NCI-H226 (cell line): Measurements from ENCODE around the gene IGSF5.
"Not testable (repeated sequence)": the region's sequence is repeated elsewhere in the genome, so short reads cannot be mapped to it uniquely, and the experiment has no call there.

Source experiments
- DNase-seq: peaks from one replicate; pipeline ENCODE4 v3.0.0-alpha.2; 2015

The IGSF5 gene

DNA sequence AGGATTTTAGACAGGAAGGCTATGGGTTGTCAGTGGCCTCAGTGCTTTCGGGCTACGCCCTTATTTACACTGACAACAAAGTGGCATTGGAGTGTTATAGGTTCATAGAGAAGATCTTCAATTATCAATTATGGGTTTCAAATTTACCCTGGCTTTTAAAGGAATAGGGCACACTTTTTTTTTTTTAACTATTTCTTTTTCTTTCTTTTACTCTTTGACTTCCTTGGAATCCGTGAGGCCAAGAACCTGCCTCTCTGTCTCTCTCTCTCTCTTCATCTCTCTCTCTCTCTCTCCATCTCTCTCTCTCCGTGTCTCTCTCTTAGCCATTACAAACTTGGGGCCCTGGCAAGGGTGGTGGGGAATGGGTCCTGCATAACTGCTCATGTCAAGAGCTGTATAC, at the start of gene IGSF5:
IGSF5 (plus strand) TSS at position 301 of the 400 bp plus-strand sequence. CDS start 327 bp downstream, outside the sequence.
- not testable (repeated sequence) for DNase-seq

DNA sequence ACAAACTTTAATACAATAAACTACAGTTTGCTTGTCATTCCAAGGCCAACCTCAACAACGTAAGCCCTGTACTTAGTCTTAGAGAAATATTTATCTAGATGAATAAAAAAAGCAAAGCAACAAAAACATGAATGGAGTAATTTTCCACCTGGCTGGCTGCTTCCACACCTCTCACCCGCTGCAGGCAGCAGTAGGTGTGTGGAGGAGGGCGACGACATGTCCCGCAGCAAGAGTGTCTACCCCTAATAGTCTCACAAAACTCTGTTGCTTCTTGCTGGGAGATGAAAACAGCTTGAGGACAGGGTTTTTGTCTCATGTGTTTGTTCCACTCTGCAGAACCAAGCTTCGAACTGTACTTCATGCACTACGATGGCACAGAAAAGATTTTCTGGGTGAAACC, 48.8 kb upstream of the IGSF5 start:
- no peak for DNase-seq

DNA sequence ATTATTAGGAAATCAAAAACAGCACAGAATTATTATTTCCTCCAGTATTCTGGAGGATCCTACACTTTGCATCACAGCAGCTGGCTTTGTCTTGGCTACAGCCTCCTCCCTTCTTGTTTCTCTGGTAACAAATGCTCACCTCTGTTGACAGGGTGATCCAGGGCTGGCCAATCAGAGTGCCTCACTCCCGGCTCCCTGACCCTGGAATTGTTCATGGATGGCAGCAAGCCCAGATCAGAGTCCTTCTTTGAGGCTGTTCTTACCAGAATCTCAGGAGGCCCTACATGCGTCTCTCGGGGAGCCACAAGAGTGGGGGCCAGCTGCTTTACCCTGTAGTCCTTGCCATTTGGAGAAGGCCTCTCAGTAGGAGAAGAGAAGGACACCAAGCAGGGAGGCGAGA, 48.4 kb upstream of the IGSF5 start:
- DNase-seq = no peak

DNA sequence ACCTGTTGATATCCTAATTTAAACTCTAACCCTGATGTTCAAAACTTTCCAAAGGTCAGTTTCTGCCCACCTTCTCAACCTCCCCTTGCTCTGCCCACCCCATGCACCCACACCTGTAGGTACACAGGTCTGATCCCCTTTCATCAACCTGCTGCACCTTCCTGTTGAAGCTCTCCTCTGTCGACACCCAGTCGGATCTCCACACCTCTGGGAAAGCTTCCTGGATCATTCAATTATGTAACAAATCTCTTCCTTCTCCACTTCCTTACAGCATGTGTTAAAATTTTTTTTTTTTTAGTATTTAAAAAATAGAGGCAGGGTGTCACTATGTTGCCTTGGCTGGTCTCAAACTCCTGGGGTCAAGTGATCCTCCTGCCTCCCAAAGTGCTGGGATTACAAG, 44.7 kb upstream of the IGSF5 start:
- no peak for DNase-seq

DNA sequence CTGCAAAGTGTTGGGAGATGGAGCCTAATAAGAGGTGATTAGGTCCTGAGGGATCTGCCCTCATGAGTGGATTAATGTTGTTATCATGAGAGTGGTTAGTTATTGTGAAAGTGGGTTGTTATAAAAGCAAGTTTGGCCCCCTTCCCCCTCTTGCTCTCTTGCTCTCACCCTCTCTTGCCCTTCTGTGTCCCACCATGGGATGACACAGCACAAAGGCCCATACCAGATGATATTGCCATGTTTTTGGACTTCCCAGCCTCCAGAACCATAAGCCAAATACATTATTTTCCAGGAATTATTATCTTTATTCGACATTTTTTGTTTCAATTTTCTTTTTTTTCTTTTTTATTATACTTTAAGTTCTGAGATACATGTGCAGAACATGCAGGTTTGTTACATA, 41.4 kb upstream of the IGSF5 start:
- DNase-seq = no peak

DNA sequence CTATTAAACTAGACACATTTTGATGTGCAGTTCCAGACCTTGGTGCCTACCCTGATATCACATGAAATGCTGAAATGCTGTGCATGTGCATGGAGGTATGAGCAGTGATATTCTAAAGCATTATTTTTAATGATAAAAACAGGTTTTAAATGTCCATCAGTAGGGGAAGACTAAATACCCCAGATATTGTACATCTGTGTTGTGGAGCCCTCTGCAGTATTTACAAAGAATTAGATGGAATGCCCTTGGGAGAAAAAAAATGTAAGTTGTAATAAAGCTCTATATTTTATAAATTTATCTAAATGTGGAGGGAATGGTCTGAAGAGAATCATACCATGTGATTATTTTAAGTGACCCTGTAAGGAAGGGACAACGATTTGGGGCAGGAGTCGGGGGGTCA, 39.1 kb upstream of the IGSF5 start:
- DNase-seq = no peak

DNA sequence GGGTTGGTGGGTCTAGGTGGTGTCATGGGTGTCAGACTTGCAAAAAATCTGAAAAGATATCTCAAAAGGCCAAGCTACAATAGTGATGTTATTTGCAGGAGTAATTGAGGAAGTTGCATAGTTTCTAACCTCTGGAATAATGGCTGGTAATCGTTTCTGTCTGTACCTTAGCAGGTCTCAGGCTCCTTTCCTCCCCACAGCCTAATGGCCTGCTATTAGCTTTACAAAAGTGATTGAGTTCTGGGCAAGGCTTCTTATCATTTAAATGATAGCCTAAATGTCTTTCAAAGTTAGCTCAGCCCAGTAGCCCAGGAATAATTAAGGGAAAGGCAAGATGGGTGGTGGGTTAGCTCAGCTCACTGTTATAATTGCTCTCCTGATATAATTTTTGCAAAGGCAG, 37.7 kb upstream of the IGSF5 start:
- no peak for DNase-seq

DNA sequence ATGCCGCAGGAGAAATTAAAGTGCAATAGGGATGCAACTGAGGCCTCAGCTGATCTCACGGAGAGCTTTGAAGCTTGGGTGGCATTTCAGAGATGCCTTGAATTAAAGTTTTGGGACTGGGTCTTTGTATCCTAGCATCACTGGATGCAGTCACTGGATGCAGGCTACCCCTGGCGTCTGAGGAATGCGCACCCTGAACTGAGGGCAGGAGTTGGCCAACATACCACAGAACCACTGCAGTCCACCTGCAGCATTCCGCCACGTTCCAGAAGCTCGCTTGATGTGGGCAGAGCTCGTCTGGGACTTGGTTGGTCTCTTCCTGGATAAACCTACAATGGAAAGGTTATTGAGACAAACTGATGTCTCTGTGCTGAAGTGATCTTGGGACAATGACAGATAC, 34.1 kb upstream of the IGSF5 start:
- no peak for DNase-seq

DNA sequence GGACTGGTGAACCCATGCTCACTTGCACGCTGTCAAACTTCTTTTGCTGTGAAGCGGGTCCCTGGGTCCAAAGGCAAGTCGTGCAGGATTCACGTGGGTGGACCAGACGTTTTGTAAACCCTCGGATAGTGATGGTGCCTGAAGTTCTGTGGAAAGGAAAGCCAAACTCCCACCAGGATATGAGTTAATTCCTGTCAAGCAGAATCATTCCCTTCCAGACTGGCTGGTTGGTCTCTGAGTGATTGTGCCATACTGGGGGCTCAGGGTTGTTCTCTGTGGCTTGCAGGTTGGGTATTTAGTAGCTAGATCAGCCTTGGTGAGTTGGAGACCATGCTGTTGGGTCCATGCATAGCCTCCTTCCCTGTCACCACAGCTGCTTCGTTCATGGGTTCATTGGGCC, 32.7 kb upstream of the IGSF5 start:
- no peak for DNase-seq

DNA sequence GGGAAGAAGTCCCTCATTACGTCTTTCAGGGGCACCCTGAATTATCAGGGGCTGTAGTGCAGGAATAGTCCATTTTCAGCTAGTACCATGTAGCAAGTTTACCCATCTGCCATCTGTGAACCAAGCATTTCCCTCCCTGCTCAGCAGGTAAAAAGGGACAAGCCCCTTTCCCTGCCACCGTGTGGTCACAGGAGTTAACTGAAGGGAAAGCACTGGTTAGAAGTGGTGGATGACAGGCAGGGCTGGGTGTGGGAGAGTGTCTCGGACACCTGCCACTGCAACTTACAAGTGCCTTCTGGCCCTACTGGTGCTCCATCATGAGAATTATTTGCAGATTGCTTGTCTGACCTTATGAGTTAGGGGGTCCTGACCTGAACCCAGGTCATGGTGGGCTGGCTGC, 32.0 kb upstream of the IGSF5 start:
- no peak for DNase-seq

DNA sequence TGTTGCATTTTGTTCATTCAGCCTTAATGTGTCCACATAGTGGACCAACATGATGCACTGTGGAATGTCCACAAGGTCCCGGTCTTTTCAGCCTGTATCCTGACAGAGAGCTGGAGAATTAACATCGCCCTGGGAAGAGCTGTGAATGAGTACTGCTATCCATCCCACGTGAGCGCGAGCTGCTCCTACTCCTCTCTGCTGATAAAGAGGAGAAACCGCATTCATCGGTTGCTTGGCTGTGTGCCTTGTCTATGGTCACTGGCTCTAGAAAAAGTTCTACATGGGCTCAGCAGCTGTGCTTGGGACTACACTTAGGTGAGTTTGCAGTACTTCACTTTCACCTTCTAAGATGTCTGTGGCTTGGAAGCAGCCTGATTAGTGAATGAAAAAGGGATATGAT, 31.1 kb upstream of the IGSF5 start:
- DNase-seq = no peak

DNA sequence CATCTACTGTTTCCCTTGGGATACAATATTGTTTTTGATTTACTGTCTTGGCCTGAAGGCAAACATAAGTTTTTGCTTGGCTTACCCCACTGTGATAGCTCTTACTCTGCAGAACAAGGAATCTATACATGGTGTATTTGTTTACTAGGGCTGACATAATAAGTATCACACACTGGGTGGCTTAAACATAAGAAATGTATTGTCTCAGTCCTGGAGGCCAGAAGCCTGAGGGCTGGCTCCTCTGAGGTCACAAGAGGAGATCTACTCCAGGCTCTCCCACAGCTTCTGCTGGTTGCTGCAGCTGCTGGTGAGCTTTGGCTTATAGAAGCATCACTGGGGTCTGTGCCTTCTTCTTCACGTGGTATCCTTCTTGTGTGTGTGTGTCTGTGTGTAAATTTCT, 30.7 kb upstream of the IGSF5 start:
- DNase-seq = no peak

DNA sequence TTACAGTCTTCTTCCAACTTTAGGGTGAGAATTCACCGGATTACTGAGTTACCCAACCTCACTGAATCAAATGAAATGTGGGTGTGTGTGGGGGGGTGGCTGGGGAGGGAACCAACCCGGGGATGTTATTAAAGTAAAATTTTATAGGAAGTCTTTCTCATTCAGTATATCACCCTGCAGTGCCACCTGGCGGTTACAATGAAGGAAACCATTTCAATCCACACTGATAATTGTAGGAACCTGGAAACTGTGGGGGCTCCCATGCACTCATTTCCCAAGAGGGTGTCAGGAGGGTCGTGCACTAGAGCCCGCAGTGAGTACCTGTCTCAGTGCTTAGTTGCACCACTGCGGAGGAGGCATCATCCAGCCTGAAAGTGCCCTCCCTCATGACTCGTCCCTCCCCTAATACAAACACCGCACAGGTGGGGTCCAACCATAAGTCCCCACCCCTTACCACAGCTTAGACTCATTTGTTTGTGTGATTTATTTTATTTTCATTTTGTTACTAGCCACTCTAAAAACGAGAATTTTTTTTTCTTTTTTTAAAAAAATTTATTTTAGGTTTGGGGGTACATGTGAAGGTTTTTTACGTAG, 29.1 kb upstream of the IGSF5 start:
- no peak for DNase-seq

DNA sequence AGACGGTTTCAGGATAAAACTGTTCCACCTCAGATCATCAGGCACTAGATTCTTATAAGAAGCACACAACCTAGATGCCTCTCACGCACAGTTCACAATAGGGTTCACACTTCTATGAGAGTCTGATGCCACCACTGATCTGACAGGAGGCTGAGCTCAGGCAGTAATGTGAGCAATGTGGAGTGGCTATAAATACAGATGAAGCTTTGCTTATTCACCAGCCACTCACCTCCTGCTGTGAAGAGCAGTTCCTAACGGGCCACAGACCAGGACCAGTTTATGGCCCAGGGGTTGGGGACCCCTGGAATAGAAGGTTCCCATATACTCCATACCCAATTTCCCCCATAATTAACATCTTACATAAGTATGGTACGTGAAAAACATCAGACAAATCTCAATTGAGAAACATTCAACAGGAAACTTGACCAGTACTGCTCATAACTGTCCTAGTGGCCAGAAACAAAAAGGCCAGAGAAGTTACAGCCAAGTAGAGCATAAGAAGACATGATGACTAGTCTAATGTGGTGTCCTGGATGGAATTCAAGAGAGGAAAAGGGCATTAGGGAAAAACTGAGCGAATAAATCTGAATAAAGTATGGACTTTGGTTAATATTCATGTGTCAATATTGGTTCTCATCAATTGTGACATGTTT, 24.7 kb upstream of the IGSF5 start:
- no peak for DNase-seq

DNA sequence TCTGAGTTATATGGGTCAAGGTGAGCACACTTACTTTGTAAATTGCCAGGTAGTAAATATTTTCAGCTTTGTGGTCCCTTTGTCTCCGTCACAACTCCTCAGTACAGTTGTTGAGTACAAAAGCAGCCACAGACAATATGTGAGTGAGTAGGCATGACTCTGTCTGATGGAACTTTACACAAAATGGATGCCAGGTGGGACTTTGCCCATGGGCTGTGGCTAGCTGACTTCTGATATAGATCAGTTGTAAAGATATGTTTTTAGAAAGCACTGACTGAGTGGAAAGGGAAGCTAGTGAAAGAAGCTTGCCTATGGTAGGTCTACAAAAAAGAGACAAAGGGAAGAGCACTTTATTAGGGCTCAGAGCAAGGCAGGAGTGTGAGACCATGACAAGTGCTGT, 23.1 kb upstream of the IGSF5 start:
- no peak for DNase-seq

DNA sequence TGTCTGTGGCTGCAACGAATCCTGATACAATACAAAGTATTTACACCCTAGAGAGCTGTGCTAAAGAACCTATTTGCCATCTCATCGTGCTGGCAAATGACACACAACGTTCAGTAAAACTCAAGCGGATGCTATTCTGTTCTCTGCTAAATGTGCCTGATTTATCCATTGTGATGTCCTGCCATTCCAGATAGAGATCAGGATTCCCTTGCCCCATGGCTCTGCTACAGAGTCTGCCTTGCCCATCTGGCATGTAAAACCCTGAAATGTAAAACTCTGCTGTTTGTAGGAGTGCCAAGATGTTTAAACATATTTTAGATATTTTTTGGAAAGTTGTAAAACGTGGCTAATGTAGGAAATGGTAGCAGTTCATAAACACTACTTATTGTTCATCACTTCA, 20.0 kb upstream of the IGSF5 start:
- DNase-seq = no peak

DNA sequence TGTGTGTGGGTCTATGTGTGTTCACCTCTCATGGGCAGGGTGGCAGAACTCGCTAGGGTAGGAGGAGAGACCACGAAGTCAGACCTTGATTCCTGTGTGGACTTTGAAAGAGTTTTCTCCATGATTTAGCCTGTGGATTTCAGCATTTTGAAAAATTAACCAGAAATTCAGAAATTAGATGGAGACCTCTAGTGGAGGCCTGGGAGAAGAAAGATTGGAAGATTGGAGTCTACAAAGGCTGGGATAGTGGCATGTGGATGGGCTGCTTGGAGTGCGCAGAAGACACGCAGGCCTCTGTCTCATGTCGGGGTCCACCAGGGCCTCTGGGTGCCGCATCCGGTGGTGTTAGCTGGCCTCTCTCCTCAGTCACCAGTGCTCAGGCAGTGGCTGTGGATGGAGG, 18.9 kb upstream of the IGSF5 start:
- no peak for DNase-seq

DNA sequence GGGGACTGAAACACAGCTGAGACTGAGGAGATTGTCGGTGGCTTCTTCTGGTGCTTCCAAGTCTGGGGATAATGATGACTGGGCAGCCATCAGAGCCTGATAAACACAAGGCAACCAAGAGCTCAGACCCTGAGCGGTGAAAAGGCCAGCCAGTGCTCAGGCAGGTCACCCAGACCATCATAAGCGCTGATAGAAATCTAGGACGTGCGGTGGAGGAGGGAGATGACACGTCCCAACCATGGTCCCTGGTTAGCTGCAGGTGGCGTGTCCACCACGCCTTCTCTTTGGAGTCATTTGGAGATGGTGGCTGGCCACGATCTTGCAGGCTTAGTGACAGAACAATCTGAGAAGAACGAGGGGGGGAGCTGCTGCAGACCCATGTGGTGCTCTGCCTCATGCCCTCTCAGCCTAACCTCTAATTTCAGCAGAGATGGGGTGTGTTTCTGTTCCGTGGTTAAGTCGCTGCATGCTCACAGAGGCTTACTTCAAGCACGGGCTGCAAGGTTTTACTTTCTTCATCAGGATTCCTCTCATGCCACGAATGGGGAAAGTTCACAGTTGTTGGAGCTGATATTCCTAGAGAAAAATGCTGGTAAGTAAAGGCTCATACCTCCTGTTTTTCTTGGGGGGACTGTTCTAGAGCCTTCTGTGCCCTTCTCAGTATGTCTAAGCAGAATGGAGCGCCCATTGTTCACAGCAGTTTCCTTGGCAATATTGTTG, 17.4 kb upstream of the IGSF5 start:
- no peak for DNase-seq

DNA sequence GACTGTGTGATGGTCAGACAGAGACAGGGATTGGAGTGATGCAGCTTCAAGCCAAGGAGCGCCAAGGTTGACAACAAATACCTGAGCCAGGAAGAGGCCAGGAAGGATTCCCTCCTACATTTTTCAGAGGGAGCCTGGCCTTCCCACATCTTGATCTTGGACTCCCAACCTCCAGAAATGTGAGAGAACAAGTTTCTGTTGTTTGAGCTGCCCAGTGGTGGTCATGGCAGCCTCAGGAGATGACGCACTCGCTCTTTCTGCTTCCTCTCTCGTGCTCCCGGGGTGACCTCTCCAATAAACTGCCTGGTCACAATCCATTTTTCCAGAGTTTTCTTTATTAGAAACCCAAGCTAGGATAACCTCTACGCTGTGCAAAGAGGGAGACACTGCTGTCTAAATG, 16.6 kb upstream of the IGSF5 start:
- DNase-seq = no peak

DNA sequence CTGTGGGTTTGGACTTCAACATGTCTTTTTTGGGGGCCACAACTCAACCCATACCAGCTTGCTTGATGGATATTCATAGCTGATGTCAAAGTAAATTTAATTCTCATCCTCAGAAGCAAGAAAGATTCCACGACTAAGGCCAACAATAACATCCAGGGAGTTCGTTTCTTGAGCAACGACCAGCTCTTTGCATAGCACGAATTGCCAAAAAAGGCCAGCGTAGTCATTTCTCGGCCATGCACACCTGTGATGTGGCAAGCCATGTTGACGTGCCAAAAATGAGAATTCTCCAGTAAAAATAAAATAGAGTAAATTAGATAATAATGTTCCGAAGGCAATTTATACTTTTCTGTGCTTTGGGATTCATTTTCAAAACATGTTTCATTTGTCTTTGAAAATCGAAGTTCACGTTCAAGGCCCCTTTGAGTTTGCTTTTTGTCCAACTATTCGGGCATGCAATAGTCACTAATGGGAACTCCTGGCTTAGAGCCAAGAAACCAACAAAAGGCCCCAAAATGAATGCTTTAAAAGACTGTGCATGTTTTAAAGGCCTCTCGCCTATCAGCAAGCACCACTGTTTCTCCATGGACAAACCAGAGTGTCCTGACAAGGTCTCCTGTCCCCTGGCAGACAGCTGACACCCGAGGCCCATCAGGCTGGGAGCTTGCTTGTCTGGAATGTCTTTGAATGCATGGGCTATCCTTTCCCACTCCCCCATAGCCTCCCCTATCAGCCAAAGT, 14.4 kb upstream of the IGSF5 start:
- no peak for DNase-seq

DNA sequence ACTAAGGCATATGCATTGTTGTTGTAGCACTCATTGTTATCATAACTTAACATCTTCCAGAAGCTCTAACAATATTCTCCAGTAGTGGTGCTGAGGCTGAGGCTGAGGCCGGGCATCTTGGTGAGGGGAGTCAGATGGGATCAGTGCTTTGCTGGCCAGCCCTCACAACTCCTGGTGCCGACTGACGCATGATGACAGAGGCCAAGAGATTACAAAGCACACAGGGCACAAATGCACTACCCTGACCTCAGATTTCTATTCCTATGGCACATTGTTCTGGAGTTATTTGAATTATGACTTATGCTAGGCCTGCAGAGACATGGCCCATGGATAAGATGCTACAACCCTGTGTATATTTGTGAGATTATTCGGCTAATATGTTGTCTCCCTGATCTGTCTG, 8.3 kb upstream of the IGSF5 start:
- DNase-seq = no peak

DNA sequence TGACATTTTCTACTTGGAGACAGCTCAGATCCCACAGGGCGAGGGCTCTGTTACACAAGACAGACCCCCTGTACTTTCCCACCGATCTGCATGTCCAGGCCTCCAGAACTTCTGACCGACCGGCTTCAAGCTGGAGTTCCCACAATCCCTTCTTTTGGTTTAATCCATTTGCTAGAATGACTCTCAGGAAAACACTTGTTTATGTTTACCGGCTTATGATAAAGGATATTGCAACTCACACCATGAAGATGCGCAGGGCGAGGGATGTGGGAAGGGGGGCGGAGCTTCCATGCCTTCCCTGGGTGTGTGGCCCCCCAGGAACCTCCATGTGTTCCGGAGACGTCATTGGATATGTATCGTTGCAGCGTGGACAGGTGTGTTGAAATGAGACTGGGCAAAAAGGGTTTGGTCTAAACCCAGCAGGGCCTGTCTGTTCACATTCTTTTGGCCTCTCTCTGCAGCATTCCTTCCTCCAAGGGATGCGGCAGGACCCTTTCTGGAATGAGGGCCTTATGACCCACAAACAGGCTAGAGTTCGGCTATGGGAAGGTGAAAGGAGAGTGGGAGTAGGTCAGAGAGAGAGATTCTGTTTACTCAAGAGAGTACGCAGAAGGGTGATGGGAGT, 7.5 kb upstream of the IGSF5 start:
- no peak for DNase-seq

DNA sequence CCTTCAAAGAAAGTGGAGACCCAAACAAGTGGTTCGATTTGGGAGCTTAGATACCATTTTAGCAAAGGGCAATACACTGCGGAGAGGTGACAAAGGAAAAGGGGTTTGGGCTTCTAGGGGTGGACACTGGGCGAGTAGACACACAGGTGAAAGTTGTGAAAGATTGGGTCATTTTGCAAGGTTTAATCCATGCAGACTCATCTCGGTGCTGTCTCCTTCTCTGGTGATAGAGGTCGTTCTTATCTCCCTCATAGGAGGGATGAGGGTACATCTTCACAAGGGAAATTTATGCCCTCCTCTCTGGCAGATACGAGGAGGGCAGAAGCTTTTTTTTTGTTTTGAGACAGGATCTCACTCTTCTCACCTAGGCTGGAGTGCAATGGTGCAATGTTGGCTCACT, 6.4 kb upstream of the IGSF5 start:
- DNase-seq = no peak
